A549 treated with GW870086 at 1 μM for 4 hours (cell line): ENCODE data around the gene KIF25. TPM values are rescaled to one million over a fixed set of nuclear protein-coding genes. Genes with fewer than 3 reads are reported as not detected.

Source experiments
- total RNA-seq: library from RNA; stranded (reverse); fragments of 200-300 nt; extraction: Qiagen RNA extraction; gene quantifications from 5 replicates; pipeline ENCODE4 v1.2.3, GENCODE V29; 2022; ENCODE audit warnings: low read depth

Gene KIF25, protein sequence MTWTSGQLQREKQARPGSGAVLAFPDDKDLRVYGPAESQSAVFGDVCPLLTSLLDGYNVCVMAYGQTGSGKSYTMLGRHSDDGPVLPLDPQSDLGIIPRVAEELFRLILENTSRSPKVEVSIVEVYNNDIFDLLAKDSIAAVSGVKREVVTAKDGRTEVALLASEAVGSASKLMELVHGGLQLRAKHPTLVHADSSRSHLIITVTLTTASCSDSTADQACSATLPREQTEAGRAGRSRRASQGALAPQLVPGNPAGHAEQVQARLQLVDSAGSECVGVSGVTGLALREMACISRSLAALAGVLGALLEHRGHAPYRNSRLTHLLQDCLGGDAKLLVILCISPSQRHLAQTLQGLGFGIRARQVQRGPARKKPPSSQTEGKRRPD
- 0.05 to 0.22 TPM in 2 of 5 replicates, not detected in the others for total RNA-seq

DNA sequence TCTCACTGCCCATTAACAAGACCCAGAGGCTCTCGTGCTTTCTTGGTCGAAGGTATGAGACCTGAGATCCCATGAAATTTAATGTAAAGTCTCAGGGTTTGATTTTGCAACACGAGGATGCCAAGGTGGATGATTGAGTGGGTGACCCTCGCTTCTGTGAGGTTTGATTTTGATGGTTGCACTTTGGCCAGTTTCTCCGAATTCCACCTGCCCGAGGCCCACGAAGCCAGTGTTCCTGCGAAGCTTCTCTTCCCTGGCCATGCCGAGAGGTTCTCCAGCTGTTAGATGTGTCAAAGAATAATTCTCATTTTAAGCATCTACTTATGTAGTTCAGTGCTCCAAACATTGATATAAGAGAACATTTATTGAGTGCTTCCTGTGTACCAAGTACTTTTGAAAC lies at the start of gene KIF25:
TSS of gene KIF25 (plus strand) at position 30 of the 400 bp plus-strand sequence. CDS start 31,915 bp downstream, outside the sequence.

DNA sequence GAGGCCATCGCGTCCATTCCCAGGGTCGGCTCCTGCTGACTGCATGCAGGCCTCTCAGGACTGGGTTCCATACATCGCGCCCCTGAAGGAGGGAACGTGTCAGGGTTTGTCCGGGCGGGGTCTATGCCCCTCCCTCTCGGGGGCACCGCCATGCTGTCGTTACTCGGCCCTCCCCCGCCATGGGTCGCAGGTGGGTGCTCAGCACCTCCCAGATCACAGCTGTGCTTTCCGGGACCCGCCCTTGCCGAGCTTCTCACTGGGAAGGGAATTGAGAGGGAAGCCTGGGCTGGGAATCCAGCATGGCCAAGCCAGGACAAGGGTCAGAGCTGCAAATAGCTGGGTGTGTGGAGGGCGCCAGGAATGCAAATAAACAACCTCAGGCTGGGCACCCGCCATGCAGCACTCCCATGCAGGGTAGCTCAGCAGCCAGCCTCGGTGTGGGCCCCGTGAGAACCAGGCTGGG lies 81.5 kb downstream of the KIF25 start, which contains the start of gene FRMD1:
TSS of gene FRMD1 (minus strand) at position 270 of the 463 bp plus-strand sequence. CDS start at position 152, 118 bp downstream.

Other genes starting within 250 kb of the KIF25 start
- gene AFDN, start 170.8 kb upstream of the KIF25 start, total RNA-seq = 14.2 to 21.1 TPM (median 18.7 TPM) in 5 replicates
- 0.02 to 0.05 TPM (median 0.05 TPM) in 4 of 5 replicates, not detected in the other for gene FRMD1, start 81.5 kb downstream of the KIF25 start, total RNA-seq